Uterus (tissue), 4 donors: ENCODE results near the gene GLIPR1. TPM values are rescaled to one million over a fixed set of nuclear protein-coding genes. Genes with fewer than 3 reads are reported as not detected.

Source experiments
- DNase-seq, 2 donors: peaks; one replicate each; pipeline ENCODE4 v3.0.0-alpha.2; 2019 to 2020
- H3K27ac ChIP-seq, 2 donors: fragments of 200-600 bp; sonication (generic); 1 replicate in 1 of 2; 2 replicates in 1 of 2; pipeline ENCODE4 v1.5.1; 2016 to 2018
- H3K27me3 ChIP-seq, 2 donors: fragments of 200-600 bp; sonication (generic); one replicate each; pipeline ENCODE4 v1.5.1; 2018 to 2019; ENCODE audit warnings: control low read depth in 1 of 2
- H3K36me3 ChIP-seq, 2 donors: fragments of 200-600 bp; sonication (generic); one replicate each; pipeline ENCODE4 v1.5.1; 2019; ENCODE audit warnings: control low read depth in 1 of 2
- H3K4me1 ChIP-seq, 2 donors: fragments of 200-600 bp; sonication (generic); one replicate each; pipeline ENCODE4 v1.5.1; 2018 to 2019; ENCODE audit warnings: control low read depth in 1 of 2
- H3K4me3 ChIP-seq, 2 donors: fragments of 200-600 bp; sonication (generic); 1 replicate in 1 of 2; 2 replicates in 1 of 2; pipeline ENCODE4 v1.5.1; 2018 to 2019; ENCODE audit warnings: mild to moderate bottlenecking in 1 of 2
- H3K9me3 ChIP-seq, 2 donors: fragments of 200-600 bp; sonication (generic); one replicate each; pipeline ENCODE4 v1.5.1; 2019; ENCODE audit warnings: control low read depth in 1 of 2
- POLR2A ChIP-seq, 2 donors: fragments of 450-650 bp; IDR thresholded peaks; one replicate each; pipeline ENCODE4 v1.6.1; 2016; ENCODE audit warnings: antibody characterized with exemption in 2 of 2, mild to moderate bottlenecking in 1 of 2, moderate library complexity in 1 of 2
- intact Hi-C: fragments of 100-400 bp; cut with DNase I; formaldehyde crosslinking; loops from one replicate; pipeline ENCODE4 v1.15.1; 2023; ENCODE audit warnings: low total_unique reads
- total RNA-seq, 4 donors: library from RNA; depleted of rRNA in 3 of 4; stranded (reverse); fragments of >200 nt in 3 of 4; gene quantifications; one replicate each; pipeline versions ENCODE4 v1.1.0 to v1.2.4, GENCODE V29; 2014 to 2023
- TF ChIP-seq, protein P1 (sequence below), 4 experiments: fragments of 200-600 bp in 2 of 4; fragments of 450-650 bp in 2 of 4; sonication (generic) in 2 of 4; IDR thresholded peaks; one replicate each; pipeline ENCODE4 v1.5.1; 2016 to 2019; ENCODE audit warnings: antibody characterized with exemption in 4 of 4, mild to moderate bottlenecking in 2 of 4, moderate library complexity in 1 of 4
- donor health status: DM: yes; HTN: yes; CAD: no.

Gene GLIPR1
- total RNA-seq, 4 donors from 2014 or later = 43.8 to 74.3 (median 49.6) TPM

- Histone ChIP-seq H3K27me3 (no peaks in the 10 kb centered on the region), H3K27ac (no peak overlapping the region), H3K9me3 (no peaks in the 10 kb centered on the region), H3K36me3 (no peaks in the 10 kb centered on the region), H3K4me3 (no peak overlapping the region), H3K4me1 (no peaks in the 10 kb centered on the region)
- no peak for DNase-seq
- intact Hi-C loops = no loop called here
- no peak for TF ChIP-seq POLR2A (IDR thresholded peaks at IDR 0.05)
- TF ChIP-seq, protein P1, sequence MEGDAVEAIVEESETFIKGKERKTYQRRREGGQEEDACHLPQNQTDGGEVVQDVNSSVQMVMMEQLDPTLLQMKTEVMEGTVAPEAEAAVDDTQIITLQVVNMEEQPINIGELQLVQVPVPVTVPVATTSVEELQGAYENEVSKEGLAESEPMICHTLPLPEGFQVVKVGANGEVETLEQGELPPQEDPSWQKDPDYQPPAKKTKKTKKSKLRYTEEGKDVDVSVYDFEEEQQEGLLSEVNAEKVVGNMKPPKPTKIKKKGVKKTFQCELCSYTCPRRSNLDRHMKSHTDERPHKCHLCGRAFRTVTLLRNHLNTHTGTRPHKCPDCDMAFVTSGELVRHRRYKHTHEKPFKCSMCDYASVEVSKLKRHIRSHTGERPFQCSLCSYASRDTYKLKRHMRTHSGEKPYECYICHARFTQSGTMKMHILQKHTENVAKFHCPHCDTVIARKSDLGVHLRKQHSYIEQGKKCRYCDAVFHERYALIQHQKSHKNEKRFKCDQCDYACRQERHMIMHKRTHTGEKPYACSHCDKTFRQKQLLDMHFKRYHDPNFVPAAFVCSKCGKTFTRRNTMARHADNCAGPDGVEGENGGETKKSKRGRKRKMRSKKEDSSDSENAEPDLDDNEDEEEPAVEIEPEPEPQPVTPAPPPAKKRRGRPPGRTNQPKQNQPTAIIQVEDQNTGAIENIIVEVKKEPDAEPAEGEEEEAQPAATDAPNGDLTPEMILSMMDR (IDR thresholded peaks at IDR 0.05) = no peak
Observed at GRCh38 chr12:75477137-75477536, 3.4 kb upstream of the GLIPR1 start.

- no peaks in the 10 kb centered on the region for H3K27me3 ChIP-seq
- intact Hi-C loops = no loop called here
- no peaks in the 10 kb centered on the region for H3K36me3 ChIP-seq
- DNase-seq = no peak
- H3K27ac ChIP-seq = peak overlapping the region in 1 of 2 donors; percentile 83
- no peaks in the 10 kb centered on the region for H3K9me3 ChIP-seq
- H3K4me1 ChIP-seq = no peaks in the 10 kb centered on the region
- H3K4me3 ChIP-seq = no peak overlapping the region
- no peak for TF ChIP-seq POLR2A (IDR thresholded peaks at IDR 0.05)
- TF ChIP-seq, protein P1 (IDR thresholded peaks at IDR 0.05) = no peak
Observed at GRCh38 chr12:75478116-75478794, 2.3 kb upstream of the GLIPR1 start.

GRCh38 chr12:75479963-75480461 is 543 bp upstream of the GLIPR1 start:
- no peaks in the 10 kb centered on the region for H3K9me3 ChIP-seq

GRCh38 chr12:75481013-75481705 is 604 bp downstream of the GLIPR1 start:
- no peaks in the 10 kb centered on the region for H3K4me1 ChIP-seq
- intact Hi-C loops = no loop called here

More at GRCh38 chr12:75479963-75480461, 543 bp upstream of the GLIPR1 start:
- H3K27ac ChIP-seq = peak overlapping the region; percentile 80 to 83
- TF ChIP-seq, protein P1 (IDR thresholded peaks at IDR 0.05) = peak in 1 of 4 experiments; percentile 26
- no peak for TF ChIP-seq POLR2A (IDR thresholded peaks at IDR 0.05)
- H3K4me3 ChIP-seq = peak overlapping the region; percentile 39 to 48
- H3K36me3 ChIP-seq = no peaks in the 10 kb centered on the region
- H3K4me1 ChIP-seq = no peaks in the 10 kb centered on the region
- intact Hi-C loops = no loop called here
- DNase-seq = no peak
- H3K27me3 ChIP-seq = no peaks in the 10 kb centered on the region

DNA sequence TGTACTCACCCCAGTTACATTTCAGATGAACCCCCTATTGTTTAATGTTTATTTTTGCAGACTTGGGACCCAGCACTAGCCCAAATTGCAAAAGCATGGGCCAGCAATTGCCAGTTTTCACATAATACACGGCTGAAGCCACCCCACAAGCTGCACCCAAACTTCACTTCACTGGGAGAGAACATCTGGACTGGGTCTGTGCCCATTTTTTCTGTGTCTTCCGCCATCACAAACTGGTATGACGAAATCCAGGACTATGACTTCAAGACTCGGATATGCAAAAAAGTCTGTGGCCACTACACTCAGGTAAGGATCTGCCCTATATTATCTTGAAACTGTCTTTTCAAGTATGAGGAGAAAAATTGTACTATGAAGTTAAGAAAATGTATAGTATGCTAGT is 1.2 kb downstream of the GLIPR1 start:
- Histone ChIP-seq H3K4me1 (no peaks in the 10 kb centered on the region), H3K4me3 (peak overlapping the region; percentile 39 to 48), H3K9me3 (no peaks in the 10 kb centered on the region), H3K36me3 (no peaks in the 10 kb centered on the region), H3K27ac (peak overlapping the region; percentile 80 to 83), H3K27me3 (no peaks in the 10 kb centered on the region)
- no peak for TF ChIP-seq POLR2A (IDR thresholded peaks at IDR 0.05)
- TF ChIP-seq, protein P1 (IDR thresholded peaks at IDR 0.05) = no peak
- peak; percentile 22 to 39 for DNase-seq
- intact Hi-C loops = no loop called here

More at GRCh38 chr12:75481013-75481705, 604 bp downstream of the GLIPR1 start:
- no peaks in the 10 kb centered on the region for H3K27me3 ChIP-seq
- peak overlapping the region; percentile 39 to 48 for H3K4me3 ChIP-seq
- H3K27ac ChIP-seq = peak overlapping the region; percentile 80 to 83
- DNase-seq = no peak
- no peaks in the 10 kb centered on the region for H3K9me3 ChIP-seq
- H3K36me3 ChIP-seq = no peaks in the 10 kb centered on the region
- TF ChIP-seq POLR2A (IDR thresholded peaks at IDR 0.05) = no peak
